Neutrophil (primary cell): ENCODE results near the gene TLE3.

Experiments used
- H3K27ac ChIP-seq: fragments of 200-600 bp; sonication (generic); 2 replicates; pipeline ENCODE4 v1.5.1; 2016; ENCODE audit warnings: mild to moderate bottlenecking, moderate library complexity
- H3K27me3 ChIP-seq: fragments of 200-600 bp; sonication (generic); 2 replicates; pipeline ENCODE4 v1.6.0; 2016; ENCODE audit warnings: mild to moderate bottlenecking
- H3K36me3 ChIP-seq: fragments of 200-600 bp; sonication (generic); 2 replicates; pipeline ENCODE4 v1.5.1; 2017
- H3K4me1 ChIP-seq, 2 experiments: fragments of 200-600 bp in 1 of 2; sonication (generic) in 1 of 2; 1 replicate in 1 of 2; 2 replicates in 1 of 2; pipeline versions ENCODE4 v1.5.1 to v1.6.1; 2013 to 2016; ENCODE audit warnings: low read depth in 1 of 2, low read length in 1 of 2, mild to moderate bottlenecking in 1 of 2, moderate library complexity in 1 of 2; ENCODE audit not compliant: control insufficient read depth in 1 of 2, insufficient read depth in 1 of 2
- H3K4me3 ChIP-seq, 2 experiments: fragments of 200-600 bp in 1 of 2; sonication (generic) in 1 of 2; 1 replicate in 1 of 2; 2 replicates in 1 of 2; pipeline ENCODE4 v1.5.1; 2013 to 2016; ENCODE audit warnings: low read depth in 1 of 2, low read length in 1 of 2, mild to moderate bottlenecking in 1 of 2, moderate library complexity in 1 of 2
- H3K9me3 ChIP-seq: fragments of 200-600 bp; sonication (generic); 2 replicates; pipeline ENCODE4 v1.5.1; 2016
- TF ChIP-seq, protein P1 (sequence below): fragments of 200-600 bp; sonication (generic); IDR thresholded peaks from 2 replicates; pipeline ENCODE4 v1.5.1; 2016; ENCODE audit warnings: antibody characterized with exemption

TLE3 gene

GRCh38 chr15:70071799-70072198 is 25.9 kb downstream of the TLE3 start:
- Histone ChIP-seq H3K36me3 (peaks cover 100% of the 10 kb centered on the region), H3K27me3 (no peaks in the 10 kb centered on the region), H3K27ac (peak overlapping the region; percentile 35), H3K4me3 (no peak overlapping the region), H3K9me3 (peaks cover 4% of the 10 kb centered on the region), H3K4me1 (peaks cover 5 to 7% of the 10 kb centered on the region in 2 experiments)
- TF ChIP-seq, protein P1, sequence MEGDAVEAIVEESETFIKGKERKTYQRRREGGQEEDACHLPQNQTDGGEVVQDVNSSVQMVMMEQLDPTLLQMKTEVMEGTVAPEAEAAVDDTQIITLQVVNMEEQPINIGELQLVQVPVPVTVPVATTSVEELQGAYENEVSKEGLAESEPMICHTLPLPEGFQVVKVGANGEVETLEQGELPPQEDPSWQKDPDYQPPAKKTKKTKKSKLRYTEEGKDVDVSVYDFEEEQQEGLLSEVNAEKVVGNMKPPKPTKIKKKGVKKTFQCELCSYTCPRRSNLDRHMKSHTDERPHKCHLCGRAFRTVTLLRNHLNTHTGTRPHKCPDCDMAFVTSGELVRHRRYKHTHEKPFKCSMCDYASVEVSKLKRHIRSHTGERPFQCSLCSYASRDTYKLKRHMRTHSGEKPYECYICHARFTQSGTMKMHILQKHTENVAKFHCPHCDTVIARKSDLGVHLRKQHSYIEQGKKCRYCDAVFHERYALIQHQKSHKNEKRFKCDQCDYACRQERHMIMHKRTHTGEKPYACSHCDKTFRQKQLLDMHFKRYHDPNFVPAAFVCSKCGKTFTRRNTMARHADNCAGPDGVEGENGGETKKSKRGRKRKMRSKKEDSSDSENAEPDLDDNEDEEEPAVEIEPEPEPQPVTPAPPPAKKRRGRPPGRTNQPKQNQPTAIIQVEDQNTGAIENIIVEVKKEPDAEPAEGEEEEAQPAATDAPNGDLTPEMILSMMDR, result no peak

DNA sequence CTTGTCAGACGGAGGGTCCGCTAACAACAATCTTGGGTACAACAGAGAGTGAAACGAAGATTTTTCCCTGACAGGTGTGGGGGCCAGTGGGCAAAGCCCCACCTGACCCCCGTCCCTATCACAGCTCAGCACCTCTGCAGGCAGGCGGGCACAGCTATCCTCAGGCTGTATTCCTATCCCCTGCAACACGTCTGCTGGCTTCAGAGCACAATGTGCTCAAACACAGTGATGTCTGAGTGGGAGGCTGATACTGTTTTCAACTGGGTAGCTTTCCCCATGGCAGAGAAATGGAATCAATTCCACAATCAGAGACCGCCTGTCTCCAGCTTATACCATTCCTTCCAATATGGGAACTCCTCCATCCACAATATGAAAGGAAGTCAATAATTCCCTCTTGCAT is 28.0 kb downstream of the TLE3 start:
- H3K9me3 ChIP-seq, result peaks cover 4% of the 10 kb centered on the region
- TF ChIP-seq, protein P1, result no peak
- peaks cover 100% of the 10 kb centered on the region for H3K36me3 ChIP-seq
- no peak overlapping the region for H3K27ac ChIP-seq
- no peaks in the 10 kb centered on the region for H3K27me3 ChIP-seq
- H3K4me3 ChIP-seq, result no peak overlapping the region
- H3K4me1 ChIP-seq, result peaks cover 5 to 7% of the 10 kb centered on the region in 2 experiments

DNA sequence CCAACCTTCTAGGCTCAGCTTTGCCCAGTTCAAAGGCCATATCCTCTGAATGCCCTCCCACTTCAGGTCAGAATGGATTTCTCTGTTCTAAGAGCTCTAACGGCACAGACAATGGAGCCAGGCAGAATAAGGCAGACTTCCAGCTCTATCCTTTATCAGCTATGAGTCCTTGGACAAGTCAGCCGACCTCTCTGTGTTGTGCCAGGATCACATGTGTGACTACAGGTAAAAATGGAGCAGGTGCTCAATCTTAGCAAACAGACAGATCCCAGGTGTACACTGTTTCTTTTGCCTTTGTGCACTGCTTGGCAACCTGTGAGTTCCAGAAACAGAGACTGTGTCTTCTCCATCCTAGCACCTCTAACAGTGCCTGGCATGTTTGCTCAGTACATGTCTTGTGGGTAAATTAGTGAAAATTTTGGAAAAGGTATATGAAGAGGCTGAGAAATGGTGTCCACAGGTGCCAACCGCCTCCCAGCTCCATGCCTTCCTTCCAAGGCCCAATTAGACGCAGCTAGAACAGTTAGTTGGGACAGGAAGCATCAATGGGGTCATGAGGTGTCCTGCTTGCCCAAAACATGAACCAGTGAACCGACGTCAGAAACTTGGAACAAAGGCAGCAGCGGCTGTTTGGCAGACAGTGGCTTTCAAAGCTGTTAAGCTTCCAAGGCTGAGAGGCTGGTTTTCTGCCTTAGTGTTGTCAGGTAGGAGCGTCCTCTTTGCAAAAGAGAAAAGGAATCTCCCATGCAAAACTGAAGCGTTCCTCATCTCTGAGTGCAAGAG is 28.7 kb downstream of the TLE3 start:
- TF ChIP-seq, protein P1, result no peak
- H3K4me3 ChIP-seq, result no peak overlapping the region
- H3K27ac ChIP-seq, result no peak overlapping the region
- H3K36me3 ChIP-seq, result peaks cover 100% of the 10 kb centered on the region
- H3K9me3 ChIP-seq, result peaks cover 4% of the 10 kb centered on the region
- H3K27me3 ChIP-seq, result no peaks in the 10 kb centered on the region
- H3K4me1 ChIP-seq, result peaks cover 3 to 5% of the 10 kb centered on the region in 2 experiments

DNA sequence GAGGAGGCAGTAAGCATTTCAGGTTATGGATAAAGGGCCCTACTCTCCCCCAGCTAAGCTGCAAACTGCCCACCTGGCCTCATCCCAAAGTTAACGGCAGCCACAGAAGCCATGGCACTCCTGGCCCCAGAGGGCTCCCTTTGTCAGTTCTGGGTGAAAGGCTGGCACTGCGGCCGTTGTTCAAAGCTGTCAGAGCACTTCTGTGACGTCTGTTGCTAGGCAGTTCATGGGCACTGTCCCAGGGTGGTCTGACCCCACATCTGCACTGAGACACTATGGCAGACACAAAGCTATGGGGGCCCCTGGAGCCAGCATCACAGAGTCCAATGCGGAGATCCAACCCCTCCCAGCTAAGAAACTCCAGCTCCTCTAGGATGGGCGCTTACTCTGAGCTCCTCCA is 30.0 kb downstream of the TLE3 start:
- H3K27me3 ChIP-seq, result no peaks in the 10 kb centered on the region
- peaks cover 100% of the 10 kb centered on the region for H3K36me3 ChIP-seq
- H3K4me1 ChIP-seq, result no peaks in the 10 kb centered on the region
- no peak overlapping the region for H3K4me3 ChIP-seq
- H3K9me3 ChIP-seq, result peaks cover 4% of the 10 kb centered on the region
- TF ChIP-seq, protein P1, result no peak
- no peak overlapping the region for H3K27ac ChIP-seq

DNA sequence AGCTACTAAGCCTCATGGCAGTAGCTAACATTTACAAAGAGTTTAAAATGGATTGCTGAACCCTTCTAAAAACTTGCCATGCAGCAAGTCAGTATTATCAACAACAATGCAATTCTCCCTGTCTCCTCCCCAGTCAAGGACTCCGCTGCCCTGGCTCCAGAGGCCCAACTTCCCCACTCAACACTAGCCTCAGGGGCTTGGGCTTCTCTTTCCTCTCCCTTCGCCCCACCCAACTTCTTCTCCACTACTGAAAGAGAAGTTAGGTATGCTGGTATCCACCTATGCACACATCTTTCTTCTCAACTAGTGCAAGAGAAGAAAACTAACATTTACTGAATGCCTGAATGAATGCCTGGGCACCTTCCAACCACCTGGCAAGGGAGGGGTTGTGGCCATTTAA is 30.7 kb downstream of the TLE3 start:
- H3K4me1 ChIP-seq, result no peaks in the 10 kb centered on the region
- H3K27me3 ChIP-seq, result no peaks in the 10 kb centered on the region
- peaks cover 100% of the 10 kb centered on the region for H3K36me3 ChIP-seq
- TF ChIP-seq, protein P1, result no peak
- peaks cover 4% of the 10 kb centered on the region for H3K9me3 ChIP-seq
- no peak overlapping the region for H3K27ac ChIP-seq
- H3K4me3 ChIP-seq, result no peak overlapping the region
